PC-3 (cell line): Measurements from ENCODE around the gene SENP1. TPM values are rescaled to one million over a fixed set of nuclear protein-coding genes. Genes with fewer than 3 reads are reported as not detected.
A peak's percentile ranks its signal among the peaks of the same experiment; 100 is the strongest.

Experiments used
- ATAC-seq: fragments of 200-7000 bp; cut with Tn5 transposase; 2 replicates; pipeline ENCODE4 v1.9.1; 2020; ENCODE audit warnings: mild to moderate bottlenecking, moderate library complexity
- BruUV-seq: library from RNA; stranded (reverse); fragments of 400-500 nt; replicated peaks from 2 replicates; lab custom pipeline; 2021; lab: Mats Ljungman, UMichigan
- CTCF ChIA-PET: fragments of 300-600 bp; sonication (Branson Sonifier 250); formaldehyde crosslinking; loops from one replicate; lab custom pipeline; 2022; ENCODE audit warnings: antibody characterized with exemption; lab: Charles Lee
- POLR2A ChIA-PET: fragments of 300-600 bp; sonication (Branson Sonifier 250); formaldehyde crosslinking; loops from one replicate; lab custom pipeline; 2022; ENCODE audit warnings: antibody characterized with exemption; ENCODE audit not compliant: unreplicated experiment; lab: Charles Lee
- DNase-seq: peaks from one replicate; pipeline ENCODE4 v3.0.0-alpha.2; 2015
- H2AFZ ChIP-seq: fragments of 300-600 bp; sonication (generic); 2 replicates; pipeline ENCODE4 v1.6.0; 2016; ENCODE audit warnings: antibody characterized with exemption, low read length
- H3F3A ChIP-seq: fragments of 300-600 bp; sonication (generic); one replicate; pipeline ENCODE4 v1.6.0; 2017; ENCODE audit warnings: antibody characterized with exemption, low read length, control low read depth, mild to moderate bottlenecking; ENCODE audit not compliant: unreplicated experiment
- H3K27ac ChIP-seq: fragments of 300-600 bp; sonication (generic); 2 replicates; pipeline ENCODE4 v1.5.1; 2016; ENCODE audit warnings: mild to moderate bottlenecking, low read length
- H3K27me3 ChIP-seq: fragments of 300-600 bp; sonication (generic); 2 replicates; pipeline ENCODE4 v1.6.1; 2016; ENCODE audit warnings: low read length, mixed read lengths
- H3K36me3 ChIP-seq: fragments of 300-600 bp; sonication (generic); 2 replicates; pipeline ENCODE4 v1.6.1; 2016; ENCODE audit warnings: low read depth, mixed run types, low read length, mixed read lengths
- H3K4me1 ChIP-seq: fragments of 300-600 bp; sonication (generic); 2 replicates; pipeline ENCODE4 v1.5.1; 2016; ENCODE audit warnings: low read length; ENCODE audit not compliant: insufficient read depth
- H3K4me2 ChIP-seq: fragments of 300-600 bp; sonication (generic); 2 replicates; pipeline ENCODE4 v1.6.0; 2016; ENCODE audit warnings: low read length
- H3K4me3 ChIP-seq: fragments of 300-600 bp; sonication (generic); 2 replicates; pipeline ENCODE4 v1.5.1; 2016; ENCODE audit warnings: mild to moderate bottlenecking, low read length, mixed read lengths
- H3K79me2 ChIP-seq: fragments of 300-600 bp; sonication (generic); 2 replicates; pipeline ENCODE4 v1.6.1; 2017; ENCODE audit warnings: low read length, mixed read lengths
- H3K9ac ChIP-seq: fragments of 300-600 bp; sonication (generic); 2 replicates; pipeline ENCODE4 v1.6.0; 2016; ENCODE audit warnings: mild to moderate bottlenecking, low read length
- H3K9me2 ChIP-seq: fragments of 300-600 bp; sonication (generic); replicated peaks from 2 replicates; pipeline ENCODE4 v1.6.1; 2016; ENCODE audit warnings: mixed run types, low read length, mixed read lengths
- H3K9me3 ChIP-seq: fragments of 300-600 bp; sonication (generic); 2 replicates; pipeline ENCODE4 v1.6.1; 2016; ENCODE audit warnings: low read length, mixed read lengths
- H4K20me1 ChIP-seq: fragments of 300-600 bp; sonication (generic); 2 replicates; pipeline ENCODE4 v1.6.1; 2016; ENCODE audit warnings: low read length, mixed read lengths
- CTCF ChIP-seq: fragments of 300-600 bp; sonication (generic); conservative IDR thresholded peaks from 2 replicates; pipeline ENCODE4 v1.5.1; 2017; ENCODE audit warnings: antibody characterized with exemption, low read depth, mild to moderate bottlenecking, low read length
- EZH2 ChIP-seq: fragments of 300-600 bp; sonication (generic); IDR thresholded peaks from one replicate; pipeline ENCODE4 v1.6.1; 2017; ENCODE audit warnings: antibody characterized with exemption, mild to moderate bottlenecking, low read length; ENCODE audit not compliant: unreplicated experiment
- EZH2phosphoT487 ChIP-seq: fragments of 300-600 bp; sonication (generic); IDR thresholded peaks from 2 replicates; pipeline ENCODE4 v1.6.1; 2018; ENCODE audit warnings: mild to moderate bottlenecking, antibody characterized with exemption, low read length, borderline replicate concordance
- intact Hi-C: fragments of 100-400 bp; cut with micrococcal nuclease; formaldehyde crosslinking; loops from 2 replicates; pipeline ENCODE4 v1.9.0; 2023
- total RNA-seq: library from RNA; depleted of rRNA; stranded (reverse); fragments of >200 nt; gene quantifications from 2 replicates; pipeline ENCODE4 v1.2.3, GENCODE V29; 2014

Gene SENP1
- total RNA-seq, 1 experiment from 2014 or later = 20.9 TPM

DNA sequence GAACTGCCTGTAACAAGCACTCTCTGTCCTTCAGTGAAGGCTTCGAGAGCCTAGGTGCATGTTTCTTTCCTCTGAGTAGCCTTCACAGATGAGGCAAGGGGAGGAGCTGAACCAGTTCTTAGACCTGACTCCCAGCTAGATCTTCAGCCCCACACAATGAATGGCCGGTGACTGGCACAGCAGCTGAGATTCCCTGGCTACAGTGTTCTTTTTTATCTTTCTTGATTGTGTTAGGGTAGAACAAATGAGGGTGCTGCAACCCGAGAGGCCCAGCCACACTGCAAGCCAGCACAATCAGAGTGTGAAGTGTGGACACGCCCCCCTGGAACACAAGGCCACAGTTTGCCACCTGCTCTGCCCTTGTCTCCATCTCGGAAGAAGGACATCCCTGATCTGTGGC lies 82.5 kb downstream of the SENP1 start:
- Histone ChIP-seq H3K79me2 (no peaks in the 10 kb centered on the region), H2AFZ (peak overlapping the region; percentile 33), H3F3A (peaks cover 5% of the 10 kb centered on the region), H3K4me2 (peak overlapping the region; percentile 66), H3K9me3 (no peaks in the 10 kb centered on the region), H3K9me2 (no peaks in the 10 kb centered on the region), H3K9ac (no peak overlapping the region; the same call in 1 of the 2 replicates), H3K27ac (peak overlapping the region; percentile 72), H3K27me3 (no peaks in the 10 kb centered on the region), H3K36me3 (no peaks in the 10 kb centered on the region), H4K20me1 (no peaks in the 10 kb centered on the region), H3K4me1 (peaks cover 33% of the 10 kb centered on the region), H3K4me3 (no peak overlapping the region; the same call in 1 of the 2 replicates)
- DNase-seq = no peak
- intact Hi-C loops = loop anchor here (5.0 to 10.0 kb wide), 2 partner anchors 61 to 119 kb away; partner anchors contain the start of genes TMEM106C and VDR
- peak; percentile 7; the same call in 1 of the 2 replicates for ATAC-seq
- no TSS peak for BruUV-seq
- ChIA-PET POLR2A (no interaction called here), CTCF (no interaction called here)
- no peak for TF ChIP-seq EZH2phosphoT487
- no peak for TF ChIP-seq EZH2
- no peak for TF ChIP-seq CTCF

GRCh38 chr12:48022676-48023385 lies 83.0 kb downstream of the SENP1 start:
- TF ChIP-seq CTCF (no peak), EZH2phosphoT487 (no peak), EZH2 (no peak)
- H3K9me3 ChIP-seq = no peaks in the 10 kb centered on the region
- H3F3A ChIP-seq = peaks cover 5% of the 10 kb centered on the region
- no peaks in the 10 kb centered on the region for H3K9me2 ChIP-seq
- DNase-seq = peak; percentile 78
- H3K4me3 ChIP-seq = peak overlapping the region; percentile 25; the same call in 1 of the 2 replicates
- peak overlapping the region; percentile 72 for H3K27ac ChIP-seq
- H4K20me1 ChIP-seq = no peaks in the 10 kb centered on the region
- no peaks in the 10 kb centered on the region for H3K27me3 ChIP-seq
- ChIA-PET CTCF (interaction anchor here (1.3 kb wide), 1 partner anchor 60 kb away, joined by 3 read pairs; no protein-coding TSS in a partner anchor), POLR2A (no interaction called here)
- no TSS peak for BruUV-seq
- H3K79me2 ChIP-seq = no peaks in the 10 kb centered on the region
- intact Hi-C loops = loop anchor here (5.0 to 10.0 kb wide), 2 partner anchors 61 to 118 kb away; partner anchors contain the start of genes TMEM106C and VDR
- ATAC-seq = peak; percentile 15; the same call in 1 of the 2 replicates
- H2AFZ ChIP-seq = peak overlapping the region; percentile 33
- H3K36me3 ChIP-seq = no peaks in the 10 kb centered on the region
- peak overlapping the region; percentile 2; the same call in 1 of the 2 replicates for H3K9ac ChIP-seq
- peaks cover 33% of the 10 kb centered on the region for H3K4me1 ChIP-seq
- peak overlapping the region; percentile 66 for H3K4me2 ChIP-seq

DNA sequence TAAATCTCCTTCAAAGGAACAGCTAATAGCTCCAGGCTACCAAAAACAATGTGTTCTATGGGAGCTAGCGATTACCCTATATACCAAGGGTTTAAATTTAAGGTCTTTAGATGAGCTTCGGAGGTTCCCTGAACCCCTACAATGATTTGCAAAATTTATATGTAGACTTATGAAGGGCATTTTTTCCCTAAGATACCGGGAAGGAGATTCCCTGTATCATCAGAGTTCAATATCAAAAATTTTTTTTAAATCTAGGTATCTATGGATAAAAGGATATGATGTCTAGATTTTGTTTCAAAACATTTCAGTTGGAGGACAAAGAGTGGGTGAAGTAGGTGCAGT lies 83.7 kb downstream of the SENP1 start:
- Histone ChIP-seq H3K36me3 (no peaks in the 10 kb centered on the region), H3K4me3 (peak overlapping the region; percentile 26; the same call in 1 of the 2 replicates), H3K27me3 (no peaks in the 10 kb centered on the region), H3K9me2 (no peaks in the 10 kb centered on the region), H3K4me1 (peaks cover 33% of the 10 kb centered on the region), H4K20me1 (no peaks in the 10 kb centered on the region), H2AFZ (no peak overlapping the region), H3K9ac (peak overlapping the region; percentile 2; the same call in 1 of the 2 replicates), H3K4me2 (peak overlapping the region; percentile 66), H3F3A (peaks cover 5% of the 10 kb centered on the region), H3K79me2 (no peaks in the 10 kb centered on the region), H3K9me3 (no peaks in the 10 kb centered on the region), H3K27ac (peak overlapping the region; percentile 72)
- BruUV-seq = no TSS peak
- intact Hi-C loops = loop anchor here (5.0 to 10.0 kb wide), 2 partner anchors 60 to 117 kb away; partner anchors contain the start of genes TMEM106C and VDR
- CTCF ChIA-PET = interaction anchor here (1.3 kb wide), 1 partner anchor 59 kb away, joined by 3 read pairs; no protein-coding TSS in a partner anchor
- DNase-seq (no peak), ATAC-seq (no peak)
- TF ChIP-seq CTCF (no peak), EZH2 (no peak), EZH2phosphoT487 (no peak)
- POLR2A ChIA-PET = no interaction called here
